AG04449 (cell line): ENCODE data around the gene POLR3B.

Source experiments
- CTCF ChIA-PET: fragments of 350-600 bp; formaldehyde crosslinking; extraction: SDS; loops from one replicate; lab custom pipeline; 2021; ENCODE audit warnings: antibody characterized with exemption; lab: Yijun Ruan, JAX
- POLR2A ChIA-PET: fragments of 400-600, 350-600 bp; formaldehyde crosslinking; extraction: SDS; loops from one replicate; lab custom pipeline; 2020; ENCODE audit warnings: antibody characterized with exemption, inconsistent platforms; lab: Yijun Ruan, JAX
- DNase-seq: peaks from one replicate; pipeline ENCODE4 v3.0.0-alpha.2; 2010; ENCODE audit warnings: low read depth, low spot score
- H3K4me3 ChIP-seq: 2 replicates; pipeline ENCODE4 v1.5.1; 2011; ENCODE audit warnings: low read depth, mild to moderate bottlenecking, control low read depth, low read length
- CTCF ChIP-seq: IDR thresholded peaks from one replicate; pipeline ENCODE4 v1.5.1; 2011; ENCODE audit warnings: mild to moderate bottlenecking, moderate library complexity, low read length, control low read depth, inconsistent platforms; ENCODE audit not compliant: insufficient read depth; ENCODE audit errors: missing control alignments

Gene POLR3B

GRCh38 chr12:106434526-106434925 is 77.0 kb downstream of the POLR3B start:
- no peak for DNase-seq
- CTCF ChIA-PET, result no interaction called here
- H3K4me3 ChIP-seq, result no peak overlapping the region
- no peak for TF ChIP-seq CTCF
- POLR2A ChIA-PET, result no interaction called here

- no peak for TF ChIP-seq CTCF
- no peak overlapping the region for H3K4me3 ChIP-seq
- ChIA-PET POLR2A (no interaction called here), CTCF (no interaction called here)
- no peak for DNase-seq
Measured at GRCh38 chr12:106436164-106436563, 78.6 kb downstream of the POLR3B start.

- TF ChIP-seq CTCF, result no peak
- ChIA-PET POLR2A (no interaction called here), CTCF (no interaction called here)
- no peak overlapping the region for H3K4me3 ChIP-seq
- no peak for DNase-seq
Measured at GRCh38 chr12:106442575-106442974, 85.0 kb downstream of the POLR3B start.

GRCh38 chr12:106445053-106445452 is 87.5 kb downstream of the POLR3B start:
- ChIA-PET POLR2A (no interaction called here), CTCF (no interaction called here)
- TF ChIP-seq CTCF, result no peak
- DNase-seq, result no peak
- H3K4me3 ChIP-seq, result no peak overlapping the region

GRCh38 chr12:106445959-106446358 is 88.4 kb downstream of the POLR3B start:
- no peak for TF ChIP-seq CTCF
- DNase-seq, result no peak
- CTCF ChIA-PET, result interaction anchor here (1.0 to 1.3 kb wide), 2 partner anchors 28 to 468 kb away, joined by 3 read pairs; no protein-coding TSS in a partner anchor
- H3K4me3 ChIP-seq, result no peak overlapping the region
- POLR2A ChIA-PET, result interaction anchor here (0.6 kb wide), 1 partner anchor 1269 kb away, joined by 3 read pairs; no protein-coding TSS in a partner anchor

- H3K4me3 ChIP-seq, result no peak overlapping the region
- DNase-seq, result no peak
- CTCF ChIA-PET, result interaction anchor here (1.0 to 2.0 kb wide), 3 partner anchors 13 to 467 kb away, joined by 3 to 4 read pairs (median 3); no protein-coding TSS in a partner anchor
- POLR2A ChIA-PET, result interaction anchor here (0.6 kb wide), 1 partner anchor 1268 kb away, joined by 3 read pairs; no protein-coding TSS in a partner anchor
- TF ChIP-seq CTCF, result no peak
Measured at GRCh38 chr12:106446419-106447092, 89.0 kb downstream of the POLR3B start.
